Loucy (cell line): Measurements from ENCODE around the gene SUSD6.

Source experiments
- H2AFZ ChIP-seq: fragments of 200-600 bp; sonication (generic); 2 replicates; pipeline ENCODE4 v1.6.0; 2016; ENCODE audit warnings: antibody characterized with exemption, mild to moderate bottlenecking, low read length, moderate library complexity
- H3F3A ChIP-seq: fragments of 200-600 bp; 2 replicates; pipeline ENCODE4 v1.6.0; 2016; ENCODE audit warnings: antibody characterized with exemption, low read depth, mild to moderate bottlenecking
- H3K27me3 ChIP-seq: fragments of 200-600 bp; sonication (generic); 2 replicates; pipeline ENCODE4 v1.6.1; 2014; ENCODE audit warnings: low read length, mild to moderate bottlenecking; ENCODE audit not compliant: insufficient read depth, poor library complexity, severe bottlenecking
- H3K36me3 ChIP-seq: fragments of 200-600 bp; sonication (generic); 2 replicates; pipeline ENCODE4 v1.6.1; 2016; ENCODE audit warnings: low read length; ENCODE audit not compliant: insufficient read depth
- H3K4me1 ChIP-seq: fragments of 200-600 bp; sonication (generic); 2 replicates; pipeline ENCODE4 v1.5.1; 2014; ENCODE audit warnings: low read length, mild to moderate bottlenecking; ENCODE audit not compliant: insufficient read depth, poor library complexity, severe bottlenecking
- H3K4me2 ChIP-seq: fragments of 200-600 bp; sonication (generic); 2 replicates; pipeline ENCODE4 v1.6.0; 2014; ENCODE audit warnings: antibody characterized with exemption, low read length, low read depth, mild to moderate bottlenecking; ENCODE audit not compliant: poor library complexity, severe bottlenecking
- H3K4me3 ChIP-seq: fragments of 200-600 bp; sonication (generic); 2 replicates; pipeline ENCODE4 v1.5.1; 2014; ENCODE audit warnings: low read length, mild to moderate bottlenecking, mixed read lengths; ENCODE audit not compliant: poor library complexity, severe bottlenecking
- H3K79me2 ChIP-seq: fragments of 200-600 bp; sonication (generic); 2 replicates; pipeline ENCODE4 v1.6.1; 2014; ENCODE audit warnings: low read length; ENCODE audit not compliant: insufficient read depth
- H3K9ac ChIP-seq: fragments of 200-600 bp; sonication (generic); 2 replicates; pipeline ENCODE4 v1.6.0; 2014; ENCODE audit warnings: mild to moderate bottlenecking, low read depth, low read length, moderate library complexity; ENCODE audit not compliant: poor library complexity, severe bottlenecking
- H3K9me2 ChIP-seq: fragments of 200-600 bp; sonication (generic); replicated peaks from 2 replicates; pipeline ENCODE4 v1.6.1; 2016; ENCODE audit warnings: low read depth, low read length, mixed read lengths
- H3K9me3 ChIP-seq: fragments of 200-600 bp; sonication (generic); 2 replicates; pipeline ENCODE4 v1.6.1; 2014; ENCODE audit warnings: mild to moderate bottlenecking, antibody characterized with exemption, low read length, low read depth; ENCODE audit not compliant: insufficient read depth
- H4K20me1 ChIP-seq: fragments of 200-600 bp; sonication (generic); 2 replicates; pipeline ENCODE4 v1.6.0; 2014; ENCODE audit warnings: antibody characterized with exemption, low read length, mild to moderate bottlenecking; ENCODE audit not compliant: insufficient read depth, poor library complexity, severe bottlenecking
- EZH2phosphoT487 ChIP-seq: fragments of 200-600 bp; IDR thresholded peaks from 2 replicates; pipeline ENCODE4 v1.6.1; 2018; ENCODE audit warnings: antibody characterized with exemption, mild to moderate bottlenecking, moderate library complexity, borderline replicate concordance
- TF ChIP-seq, protein P1 (sequence below): fragments of 200-600 bp; sonication (generic); conservative IDR thresholded peaks from 2 replicates; pipeline ENCODE4 v1.5.1; 2014; ENCODE audit warnings: mild to moderate bottlenecking, antibody characterized with exemption, low read length

Gene SUSD6

DNA sequence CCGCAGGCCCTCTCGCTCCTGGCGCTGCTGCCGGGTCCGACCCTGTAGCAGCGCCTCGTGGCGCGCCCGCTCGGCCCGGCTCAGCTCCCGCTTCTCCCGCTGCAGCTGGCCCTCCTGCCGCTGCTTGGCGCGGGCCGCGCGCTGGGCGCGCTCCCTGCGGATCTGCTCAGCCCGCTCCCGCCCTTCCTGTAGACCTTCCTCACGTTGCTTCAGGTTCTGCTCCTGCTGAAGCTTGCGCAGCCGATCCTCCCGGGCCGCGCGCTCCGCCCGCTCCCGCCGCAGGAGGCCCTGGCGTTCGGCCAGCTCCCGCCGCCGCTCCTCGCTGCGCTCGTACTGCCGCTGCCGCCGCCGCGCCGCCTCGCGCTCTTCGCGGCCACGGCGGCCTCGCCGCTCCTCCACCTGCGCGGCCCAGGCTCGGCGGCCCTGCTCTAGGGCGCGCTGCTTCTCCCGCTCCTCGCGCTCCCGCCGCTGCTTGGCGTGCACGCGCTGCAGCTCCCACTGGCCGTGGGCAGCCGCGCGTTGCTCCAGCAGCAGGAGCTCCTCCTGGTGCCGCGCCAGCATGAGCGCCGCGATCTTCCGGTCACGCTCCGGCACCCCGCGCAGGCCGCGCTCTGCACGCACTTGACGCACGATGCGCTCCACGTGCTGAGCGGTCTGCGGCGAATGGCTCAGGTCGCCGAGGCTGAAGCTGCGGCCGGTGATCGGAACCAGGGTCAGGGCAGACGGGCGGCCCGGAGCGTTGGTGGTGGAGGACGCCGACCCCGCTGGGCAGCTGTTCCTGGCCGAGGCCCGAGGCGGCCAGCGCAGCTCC lies 39.2 kb upstream of the SUSD6 start:
- no peak for TF ChIP-seq EZH2phosphoT487
- TF ChIP-seq, protein P1, sequence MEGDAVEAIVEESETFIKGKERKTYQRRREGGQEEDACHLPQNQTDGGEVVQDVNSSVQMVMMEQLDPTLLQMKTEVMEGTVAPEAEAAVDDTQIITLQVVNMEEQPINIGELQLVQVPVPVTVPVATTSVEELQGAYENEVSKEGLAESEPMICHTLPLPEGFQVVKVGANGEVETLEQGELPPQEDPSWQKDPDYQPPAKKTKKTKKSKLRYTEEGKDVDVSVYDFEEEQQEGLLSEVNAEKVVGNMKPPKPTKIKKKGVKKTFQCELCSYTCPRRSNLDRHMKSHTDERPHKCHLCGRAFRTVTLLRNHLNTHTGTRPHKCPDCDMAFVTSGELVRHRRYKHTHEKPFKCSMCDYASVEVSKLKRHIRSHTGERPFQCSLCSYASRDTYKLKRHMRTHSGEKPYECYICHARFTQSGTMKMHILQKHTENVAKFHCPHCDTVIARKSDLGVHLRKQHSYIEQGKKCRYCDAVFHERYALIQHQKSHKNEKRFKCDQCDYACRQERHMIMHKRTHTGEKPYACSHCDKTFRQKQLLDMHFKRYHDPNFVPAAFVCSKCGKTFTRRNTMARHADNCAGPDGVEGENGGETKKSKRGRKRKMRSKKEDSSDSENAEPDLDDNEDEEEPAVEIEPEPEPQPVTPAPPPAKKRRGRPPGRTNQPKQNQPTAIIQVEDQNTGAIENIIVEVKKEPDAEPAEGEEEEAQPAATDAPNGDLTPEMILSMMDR: no peak

GRCh38 chr14:69572841-69573135 lies 38.6 kb upstream of the SUSD6 start:
- Histone ChIP-seq H3K9me2 (no peaks in the 10 kb centered on the region), H3K4me3 (no peak overlapping the region), H3K79me2 (no peaks in the 10 kb centered on the region), H3K4me2 (no peak overlapping the region), H2AFZ (no peak overlapping the region), H4K20me1 (no peaks in the 10 kb centered on the region), H3K36me3 (no peaks in the 10 kb centered on the region), H3K9me3 (no peaks in the 10 kb centered on the region), H3K4me1 (no peaks in the 10 kb centered on the region), H3K9ac (no peak overlapping the region), H3F3A (no peaks in the 10 kb centered on the region), H3K27me3 (no peaks in the 10 kb centered on the region)
- TF ChIP-seq, protein P1: no peak

More for the DNA sequence above, 39.2 kb upstream of the SUSD6 start:
- H3K4me3 ChIP-seq: no peak overlapping the region
- H4K20me1 ChIP-seq: no peaks in the 10 kb centered on the region
- no peaks in the 10 kb centered on the region for H3K4me1 ChIP-seq
- H3K79me2 ChIP-seq: no peaks in the 10 kb centered on the region
- no peak overlapping the region for H2AFZ ChIP-seq
- no peaks in the 10 kb centered on the region for H3K9me3 ChIP-seq
- no peaks in the 10 kb centered on the region for H3K27me3 ChIP-seq
- no peak overlapping the region for H3K4me2 ChIP-seq
- H3K9ac ChIP-seq: no peak overlapping the region
- H3K36me3 ChIP-seq: no peaks in the 10 kb centered on the region
- H3F3A ChIP-seq: no peaks in the 10 kb centered on the region
- H3K9me2 ChIP-seq: no peaks in the 10 kb centered on the region

GRCh38 chr14:69573205-69573830 lies 38.1 kb upstream of the SUSD6 start:
- TF ChIP-seq EZH2phosphoT487: no peak
- TF ChIP-seq, protein P1: no peak
- no peaks in the 10 kb centered on the region for H3K9me2 ChIP-seq
- H3K36me3 ChIP-seq: no peaks in the 10 kb centered on the region
- H3K4me2 ChIP-seq: no peak overlapping the region
- H2AFZ ChIP-seq: no peak overlapping the region
- no peak overlapping the region for H3K4me3 ChIP-seq
- no peaks in the 10 kb centered on the region for H3K4me1 ChIP-seq
- no peak overlapping the region for H3K9ac ChIP-seq
- H3F3A ChIP-seq: no peaks in the 10 kb centered on the region
- no peaks in the 10 kb centered on the region for H4K20me1 ChIP-seq
- H3K27me3 ChIP-seq: no peaks in the 10 kb centered on the region
- H3K79me2 ChIP-seq: no peaks in the 10 kb centered on the region
- no peaks in the 10 kb centered on the region for H3K9me3 ChIP-seq
